NCI-H146 treated with DMSO at 0.1 percent for 48 hours (cell line): ENCODE results near the gene ZNF598.
"Not testable (repeated sequence)": the region's sequence is repeated elsewhere in the genome, so short reads cannot be mapped to it uniquely, and the experiment has no call there.

Experiments used
- DNase-seq: peaks from one replicate; lab custom pipeline; 2025; ENCODE audit not compliant: unreplicated experiment; lab: John Stamatoyannopoulos, UW

ZNF598 gene

GRCh38 chr16:2028620-2029220 is 19.1 kb upstream of the ZNF598 start:
- peak; percentile 85 for DNase-seq

- no peak for DNase-seq
Measured at GRCh38 chr16:2028146-2028545, 18.5 kb upstream of the ZNF598 start.

GRCh38 chr16:2027024-2028010 is 17.7 kb upstream of the ZNF598 start:
- DNase-seq = no peak

- no peak for DNase-seq
Measured at GRCh38 chr16:2026461-2027023, 16.9 kb upstream of the ZNF598 start, which contains the start of gene NHERF2. Gene NHERF2 (plus strand): TSS chr16:2026902. CDS start chr16:2027006, 104 bp downstream.

GRCh38 chr16:2025878-2026460 is 16.3 kb upstream of the ZNF598 start:
- DNase-seq = no peak

- no peak for DNase-seq
Measured at GRCh38 chr16:2025251-2025650, 15.6 kb upstream of the ZNF598 start.

- DNase-seq = no peak
Measured at GRCh38 chr16:2024032-2024420, 14.4 kb upstream of the ZNF598 start.

- DNase-seq = peak; percentile 93
Measured at GRCh38 chr16:2023092-2024031, 13.7 kb upstream of the ZNF598 start.

GRCh38 chr16:2022723-2023091 is 13.1 kb upstream of the ZNF598 start:
- no peak for DNase-seq

GRCh38 chr16:2019921-2020831 is 10.6 kb upstream of the ZNF598 start:
- DNase-seq = peak; percentile 25

GRCh38 chr16:2019518-2019920 is 9.9 kb upstream of the ZNF598 start, which contains the start of gene NPW:
Gene NPW (plus strand): TSS chr16:2019785.
- DNase-seq = no peak

GRCh38 chr16:2016407-2016922 is 6.8 kb upstream of the ZNF598 start:
- DNase-seq = no peak

GRCh38 chr16:2015947-2016208 is 6.3 kb upstream of the ZNF598 start:
- DNase-seq = no peak

GRCh38 chr16:2015117-2015946 is 5.7 kb upstream of the ZNF598 start:
- DNase-seq = no peak

- DNase-seq = no peak
Measured at GRCh38 chr16:2013527-2013926, 3.9 kb upstream of the ZNF598 start.

- DNase-seq = not testable (repeated sequence)
Measured at GRCh38 chr16:2011726-2012125, 2.1 kb upstream of the ZNF598 start.

- no peak for DNase-seq
Measured at GRCh38 chr16:2009164-2009711, 383 bp downstream of the ZNF598 start.

- no peak for DNase-seq
Measured at GRCh38 chr16:2008631-2009163, 924 bp downstream of the ZNF598 start.
